ENCODE results near the gene NXT1. TPM values are rescaled to one million over a fixed set of nuclear protein-coding genes. Genes with fewer than 3 reads are reported as not detected.

Gene NXT1
- total RNA-seq, 1 experiment from 2014 or later: 40.1 TPM

DNA sequence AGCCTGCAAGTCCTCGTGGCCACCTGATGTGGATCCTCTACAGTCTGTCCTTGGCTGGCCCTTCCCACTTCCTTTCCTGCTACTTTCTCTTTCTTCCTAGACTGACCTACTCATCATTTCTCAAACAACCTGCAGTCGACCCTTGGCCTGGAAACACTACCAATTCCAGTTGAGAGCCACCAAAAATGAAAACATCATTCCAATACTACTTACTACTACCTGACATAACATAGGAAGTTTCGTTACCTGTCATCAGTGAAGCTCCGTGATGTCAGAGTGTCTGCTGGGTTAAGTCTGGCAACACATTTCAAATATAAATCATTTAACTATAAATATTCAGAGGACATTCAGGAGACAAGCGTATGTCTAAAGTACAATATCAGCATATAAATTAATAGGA is 25.2 kb downstream of the NXT1 start:
- POLR2A ChIA-PET: interaction anchor here (0.8 to 1.9 kb wide), 5 partner anchors 12 to 44 kb away, joined by 3 to 10 read pairs (median 6); partner anchors contain the start of genes GZF1 and NXT1

DNA sequence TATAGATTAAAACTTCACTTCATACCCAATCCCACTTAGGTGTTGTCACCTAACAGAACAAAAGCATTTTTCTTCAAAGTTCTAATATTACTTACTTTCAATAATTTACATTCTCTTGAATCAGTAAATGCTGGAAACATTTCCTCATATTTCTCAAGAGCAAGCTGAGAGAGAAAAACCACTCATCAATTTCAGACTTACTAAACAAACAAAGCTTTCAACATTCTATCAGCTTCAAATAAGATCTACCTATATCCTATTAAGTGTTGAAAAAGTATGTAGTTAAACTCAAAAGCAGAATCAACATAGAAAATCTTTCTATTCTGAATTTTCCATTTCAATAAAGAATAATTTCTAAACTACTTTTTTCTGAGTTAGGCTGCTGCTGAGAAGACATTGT is 29.2 kb downstream of the NXT1 start:
- no peaks in the 10 kb centered on the region for H3K27me3 Mint-ChIP-seq (ENCODE audit: insufficient read depth, unreplicated experiment)
- H3K4me3 Mint-ChIP-seq (ENCODE audit: unreplicated experiment): no peak overlapping the region
- CTCF ChIA-PET: interaction anchor here (0.6 to 1.5 kb wide), 6 partner anchors 11 to 227 kb away, joined by 3 to 5 read pairs (median 4); partner anchors contain the start of genes NAPB and NXT1
- no peak overlapping the region for H3K27ac Mint-ChIP-seq (ENCODE audit: low read depth, unreplicated experiment)
- POLR2A ChIA-PET: interaction anchor here (1.0 to 4.5 kb wide), 6 partner anchors 9 to 31 kb away, joined by 3 to 24 read pairs (median 4); partner anchors contain the start of gene GZF1
- intact Hi-C loops (cut with micrococcal nuclease): no loop called here
- no peak for DNase-seq (ENCODE audit: unreplicated experiment)
- H3K9me3 Mint-ChIP-seq (ENCODE audit: unreplicated experiment): peaks cover 8% of the 10 kb centered on the region
- BruUV-seq (replicated peaks): no TSS peak
- no peaks in the 10 kb centered on the region for H3K4me1 Mint-ChIP-seq (ENCODE audit: insufficient read depth, unreplicated experiment)
- peaks cover 93% of the 10 kb centered on the region for H3K36me3 Mint-ChIP-seq (ENCODE audit: insufficient read depth, unreplicated experiment)
- TF ChIP-seq, protein P1, sequence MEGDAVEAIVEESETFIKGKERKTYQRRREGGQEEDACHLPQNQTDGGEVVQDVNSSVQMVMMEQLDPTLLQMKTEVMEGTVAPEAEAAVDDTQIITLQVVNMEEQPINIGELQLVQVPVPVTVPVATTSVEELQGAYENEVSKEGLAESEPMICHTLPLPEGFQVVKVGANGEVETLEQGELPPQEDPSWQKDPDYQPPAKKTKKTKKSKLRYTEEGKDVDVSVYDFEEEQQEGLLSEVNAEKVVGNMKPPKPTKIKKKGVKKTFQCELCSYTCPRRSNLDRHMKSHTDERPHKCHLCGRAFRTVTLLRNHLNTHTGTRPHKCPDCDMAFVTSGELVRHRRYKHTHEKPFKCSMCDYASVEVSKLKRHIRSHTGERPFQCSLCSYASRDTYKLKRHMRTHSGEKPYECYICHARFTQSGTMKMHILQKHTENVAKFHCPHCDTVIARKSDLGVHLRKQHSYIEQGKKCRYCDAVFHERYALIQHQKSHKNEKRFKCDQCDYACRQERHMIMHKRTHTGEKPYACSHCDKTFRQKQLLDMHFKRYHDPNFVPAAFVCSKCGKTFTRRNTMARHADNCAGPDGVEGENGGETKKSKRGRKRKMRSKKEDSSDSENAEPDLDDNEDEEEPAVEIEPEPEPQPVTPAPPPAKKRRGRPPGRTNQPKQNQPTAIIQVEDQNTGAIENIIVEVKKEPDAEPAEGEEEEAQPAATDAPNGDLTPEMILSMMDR (IDR thresholded peaks at IDR 0.05; ENCODE audit: unreplicated experiment): no peak

More for the DNA sequence above, 25.2 kb downstream of the NXT1 start:
- no peak overlapping the region for H3K27ac Mint-ChIP-seq (ENCODE audit: low read depth, unreplicated experiment)
- no peak for DNase-seq (ENCODE audit: unreplicated experiment)
- intact Hi-C loops (cut with micrococcal nuclease): no loop called here
- no peak overlapping the region for H3K4me3 Mint-ChIP-seq (ENCODE audit: unreplicated experiment)
- H3K4me1 Mint-ChIP-seq (ENCODE audit: insufficient read depth, unreplicated experiment): no peaks in the 10 kb centered on the region
- TF ChIP-seq, protein P1 (IDR thresholded peaks at IDR 0.05; ENCODE audit: unreplicated experiment): no peak
- CTCF ChIA-PET: interaction anchor here (1.0 to 1.5 kb wide), 5 partner anchors 10 to 67 kb away, joined by 3 to 6 read pairs (median 4); no protein-coding TSS in a partner anchor
- H3K9me3 Mint-ChIP-seq (ENCODE audit: unreplicated experiment): no peaks in the 10 kb centered on the region
- H3K27me3 Mint-ChIP-seq (ENCODE audit: insufficient read depth, unreplicated experiment): no peaks in the 10 kb centered on the region
- BruUV-seq (replicated peaks): no TSS peak
- peaks cover 94% of the 10 kb centered on the region for H3K36me3 Mint-ChIP-seq (ENCODE audit: insufficient read depth, unreplicated experiment)

DNA sequence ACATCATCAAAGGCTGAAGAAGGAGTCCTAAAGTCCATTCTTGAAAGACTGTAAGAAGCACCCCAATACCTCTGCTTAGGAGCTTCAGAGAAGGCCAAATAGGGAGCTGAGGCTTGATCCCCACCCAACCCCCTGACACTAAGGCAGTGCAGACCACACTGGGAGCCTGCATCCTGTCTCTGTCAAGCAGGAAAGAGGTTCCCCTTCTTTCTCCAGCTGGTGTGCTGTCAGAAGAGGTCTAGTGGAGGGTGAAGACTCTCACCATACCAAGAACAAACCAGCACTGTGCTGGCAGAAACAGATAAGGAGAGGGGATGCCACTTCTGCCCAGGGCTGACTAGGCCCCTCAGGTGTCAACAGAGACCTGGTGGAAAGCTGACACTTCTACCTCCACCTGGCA is 31.3 kb downstream of the NXT1 start:
- no peak overlapping the region for H3K27ac Mint-ChIP-seq (ENCODE audit: low read depth, unreplicated experiment)
- no TSS peak for BruUV-seq (replicated peaks)
- ChIA-PET CTCF (interaction anchor here (0.7 kb wide), 2 partner anchors 9 to 19 kb away, joined by 4 to 6 read pairs; no protein-coding TSS in a partner anchor), POLR2A (interaction anchor here (0.7 to 4.5 kb wide), 4 partner anchors 11 to 24 kb away, joined by 3 to 24 read pairs (median 4); no protein-coding TSS in a partner anchor)
- no peaks in the 10 kb centered on the region for H3K27me3 Mint-ChIP-seq (ENCODE audit: insufficient read depth, unreplicated experiment)
- no peaks in the 10 kb centered on the region for H3K4me1 Mint-ChIP-seq (ENCODE audit: insufficient read depth, unreplicated experiment)
- intact Hi-C loops (cut with micrococcal nuclease): no loop called here
- H3K9me3 Mint-ChIP-seq (ENCODE audit: unreplicated experiment): peaks cover 8% of the 10 kb centered on the region
- DNase-seq (ENCODE audit: unreplicated experiment): no peak
- TF ChIP-seq, protein P1 (IDR thresholded peaks at IDR 0.05; ENCODE audit: unreplicated experiment): no peak
- H3K4me3 Mint-ChIP-seq (ENCODE audit: unreplicated experiment): no peak overlapping the region
- peaks cover 85% of the 10 kb centered on the region for H3K36me3 Mint-ChIP-seq (ENCODE audit: insufficient read depth, unreplicated experiment)

DNA sequence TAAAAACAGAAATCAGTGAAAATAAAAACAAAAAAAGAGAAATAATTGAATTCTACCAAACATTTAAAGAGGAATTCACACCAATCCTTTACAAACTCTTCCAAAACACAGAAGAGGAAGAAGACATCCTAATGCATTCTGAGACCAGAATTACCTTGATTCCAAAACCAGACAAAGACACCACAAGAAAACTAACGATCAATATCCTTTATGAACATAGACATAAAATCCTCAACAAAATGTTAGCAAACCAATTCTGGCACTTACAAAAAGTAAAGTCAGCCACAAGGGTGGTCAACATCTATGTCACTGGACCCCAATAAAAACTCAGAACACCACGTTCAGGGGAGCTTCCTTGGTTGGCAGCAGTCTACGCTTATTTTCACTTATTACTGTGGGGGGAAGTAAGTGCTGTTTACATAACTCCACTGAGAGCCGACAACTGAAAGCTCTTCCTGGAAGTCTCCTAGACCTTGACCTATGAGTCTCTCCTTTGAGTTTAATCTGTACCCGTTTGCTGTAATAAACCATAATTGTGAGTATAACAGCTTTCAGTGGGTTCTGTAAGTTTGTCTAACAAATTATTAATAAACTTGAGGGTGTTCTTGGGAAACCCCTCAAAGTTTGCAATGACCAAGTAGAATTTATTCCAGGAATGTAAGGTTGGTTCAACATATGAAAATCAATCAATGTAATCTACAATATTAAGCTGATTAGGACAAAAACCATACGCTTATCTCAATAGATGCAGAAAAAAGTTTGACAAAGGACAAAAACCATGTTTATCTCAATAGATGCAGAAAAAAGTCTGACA is 35.9 kb downstream of the NXT1 start:
- Mint-ChIP-seq H3K4me3 (ENCODE audit: unreplicated experiment) (no peak overlapping the region), H3K4me1 (ENCODE audit: insufficient read depth, unreplicated experiment) (no peaks in the 10 kb centered on the region), H3K27me3 (ENCODE audit: insufficient read depth, unreplicated experiment) (no peaks in the 10 kb centered on the region), H3K9me3 (ENCODE audit: unreplicated experiment) (peaks cover 8% of the 10 kb centered on the region), H3K27ac (ENCODE audit: low read depth, unreplicated experiment) (no peak overlapping the region), H3K36me3 (ENCODE audit: insufficient read depth, unreplicated experiment) (peaks cover 58% of the 10 kb centered on the region)
- CTCF ChIA-PET: interaction anchor here (0.7 to 1.9 kb wide), 5 partner anchors 10 to 282 kb away, joined by 3 to 6 read pairs (median 3); no protein-coding TSS in a partner anchor
- TF ChIP-seq, protein P1 (IDR thresholded peaks at IDR 0.05; ENCODE audit: unreplicated experiment): no peak
- intact Hi-C loops (cut with micrococcal nuclease): no loop called here
- DNase-seq (ENCODE audit: unreplicated experiment): no peak
- POLR2A ChIA-PET: interaction anchor here (0.7 to 1.7 kb wide), 2 partner anchors 12 to 28 kb away, joined by 3 to 5 read pairs; no protein-coding TSS in a partner anchor
- no TSS peak for BruUV-seq (replicated peaks)
